Mammary epithelial cell (primary cell): ENCODE data around the gene RNF207.

Experiments used
- CTCF ChIP-seq, 2 donors: IDR thresholded peaks in 1 of 2; conservative IDR thresholded peaks in 1 of 2; 2 replicates each; pipeline ENCODE4 v1.5.1; 2011 to 2012; ENCODE audit warnings: inconsistent platforms in 2 of 2, low read length in 2 of 2, mild to moderate bottlenecking in 2 of 2, control low read depth in 1 of 2, low read depth in 1 of 2; ENCODE audit not compliant: insufficient read depth in 1 of 2; ENCODE audit errors: extremely low read depth in 1 of 2
- EZH2 ChIP-seq: IDR thresholded peaks from 2 replicates; pipeline ENCODE4 v1.6.1; 2012; ENCODE audit warnings: low read length, inconsistent platforms, borderline replicate concordance

GRCh38 chr1:6167391-6168303 is 38.3 kb upstream of the RNF207 start:
- TF ChIP-seq CTCF (conservative IDR thresholded peaks at IDR 0.05 in 1 of 2, IDR thresholded peaks at IDR 0.05 in 1 of 2; ENCODE audit: extremely low read depth in 1 of 2, insufficient read depth in 1 of 2, low read depth in 1 of 2, low read length in 2 of 2): no peak
- no peak for TF ChIP-seq EZH2
